Mucosa of descending colon (tissue), 3 donors: ENCODE results near the gene H2AZ1. TPM values are rescaled to one million over a fixed set of nuclear protein-coding genes. Genes with fewer than 3 reads are reported as not detected.
"Not testable (repeated sequence)": the region's sequence is repeated elsewhere in the genome, so short reads cannot be mapped to it uniquely, and the experiment has no call there.

Experiments used
- ATAC-seq: fragments of 200-7000 bp; cut with Tn5 transposase; one replicate; pipeline ENCODE4 v1.9.1; 2020; ENCODE audit warnings: mild to moderate bottlenecking, moderate library complexity
- DNase-seq, 3 donors: peaks; one replicate each; pipeline ENCODE4 v3.0.0-alpha.2; 2020
- H3K36me3 ChIP-seq: fragments of 200-600 bp; one replicate; pipeline ENCODE4 v1.8.0; 2021; ENCODE audit warnings: low read depth, mild to moderate bottlenecking
- H3K4me1 ChIP-seq: fragments of 200-600 bp; one replicate; pipeline ENCODE4 v1.8.0; 2021; ENCODE audit warnings: low read depth, mild to moderate bottlenecking
- H3K4me3 ChIP-seq: fragments of 200-600 bp; one replicate; pipeline ENCODE4 v1.8.0; 2021; ENCODE audit warnings: mild to moderate bottlenecking
- H3K9me3 ChIP-seq: fragments of 200-600 bp; one replicate; pipeline ENCODE4 v1.8.0; 2021; ENCODE audit warnings: mild to moderate bottlenecking
- CTCF ChIP-seq: fragments of 200-600 bp; IDR thresholded peaks from one replicate; pipeline ENCODE4 v1.8.0; 2022; ENCODE audit warnings: antibody characterized with exemption, mild to moderate bottlenecking
- intact Hi-C, 2 donors: fragments of 100-400 bp; cut with DNase I in 1 of 2; cut with micrococcal nuclease in 1 of 2; formaldehyde crosslinking; loops; one replicate each; pipeline versions ENCODE4 v1.11.0 to v1.11.1; 2022; cut with DNase I, micrococcal nuclease
- total RNA-seq, 3 donors: library from RNA; stranded (reverse); fragmentation: NEBNext Ultra II Directional in 2 of 3; extraction: Animal tissue kit (Norgen Biotek cat#: 25700) in 2 of 3; gene quantifications; one replicate each; pipeline versions ENCODE4 v1.2.1 to v1.2.4, GENCODE V29; 2021 to 2023
- donor health status: DM: no; HTN: no; CAD: no; lungs with moderate emphysema.
- donor health status: DM: no; HTN: no; CAD: no.
- donor health status: DM: no; HTN: yes; CAD: no.

Gene H2AZ1
- total RNA-seq, 3 donors from 2014 or later: 106 to 219 (median 216) TPM

DNA sequence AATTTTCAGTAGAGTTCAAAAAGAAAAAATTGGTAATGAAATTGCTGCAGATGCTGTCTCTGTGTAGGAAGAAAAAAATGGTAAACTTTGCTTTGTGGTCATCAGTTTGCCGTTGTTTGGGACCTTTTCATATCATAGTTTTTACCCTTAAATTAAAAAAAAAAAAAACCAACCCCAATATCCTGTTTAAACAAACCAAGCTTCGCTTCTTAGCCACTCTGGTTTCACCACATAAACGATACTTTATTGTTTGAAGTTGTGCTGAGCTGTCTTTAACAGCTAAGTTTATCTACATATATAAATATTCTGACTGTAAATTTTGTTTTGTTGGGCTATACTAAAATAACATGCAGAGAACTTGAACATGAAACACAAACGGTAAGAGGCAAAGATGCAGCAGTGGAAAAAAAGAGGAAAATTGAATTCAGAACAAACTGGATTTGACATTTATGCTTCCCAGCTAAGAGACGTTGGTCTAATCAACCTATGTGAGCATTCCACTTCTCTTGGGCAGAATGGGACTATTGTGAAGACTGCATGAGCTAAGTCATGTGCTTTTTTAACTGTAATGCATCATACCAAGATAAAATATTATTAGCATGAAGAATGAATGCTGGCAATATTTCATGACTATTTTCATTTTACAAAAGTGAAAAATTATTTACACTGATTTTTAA lies 15.7 kb upstream of the H2AZ1 start:
- intact Hi-C loops: no loop called here
- no peaks in the 10 kb centered on the region for H3K4me1 ChIP-seq
- no peak for ATAC-seq
- no peak overlapping the region for H3K4me3 ChIP-seq
- no peaks in the 10 kb centered on the region for H3K9me3 ChIP-seq
- DNase-seq: no peak
- H3K36me3 ChIP-seq: no peaks in the 10 kb centered on the region
- no peak for TF ChIP-seq CTCF

- intact Hi-C loops: no loop called here
- no peaks in the 10 kb centered on the region for H3K9me3 ChIP-seq
- no peak overlapping the region for H3K4me3 ChIP-seq
- no peak for TF ChIP-seq CTCF
- DNase-seq (no peak), ATAC-seq (no peak)
- no peaks in the 10 kb centered on the region for H3K36me3 ChIP-seq
- H3K4me1 ChIP-seq: no peaks in the 10 kb centered on the region
Observed at GRCh38 chr4:99965173-99965572, 15.1 kb upstream of the H2AZ1 start.

DNA sequence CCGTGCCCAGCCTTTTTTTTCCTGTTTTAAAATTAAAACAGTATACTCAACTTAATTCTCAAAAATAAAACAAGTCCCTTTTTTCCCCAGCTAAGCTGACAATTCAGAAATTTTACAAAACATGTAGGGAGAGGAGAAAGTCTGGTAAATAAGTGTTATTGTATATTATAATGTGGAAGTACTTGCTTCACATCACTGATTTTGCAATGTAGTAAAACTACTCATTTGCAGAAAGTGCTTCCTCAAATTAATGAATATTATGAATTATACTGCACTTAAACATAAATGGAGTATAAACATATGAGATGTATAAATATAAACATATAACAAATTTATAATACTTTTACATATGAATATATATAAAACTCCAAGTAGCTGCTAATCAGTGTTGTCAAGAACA lies 11.6 kb upstream of the H2AZ1 start:
- no peaks in the 10 kb centered on the region for H3K9me3 ChIP-seq
- TF ChIP-seq CTCF: no peak
- ATAC-seq (no peak), DNase-seq (no peak)
- intact Hi-C loops: no loop called here
- H3K4me1 ChIP-seq: no peaks in the 10 kb centered on the region
- H3K36me3 ChIP-seq: no peaks in the 10 kb centered on the region
- H3K4me3 ChIP-seq: no peak overlapping the region

- Histone ChIP-seq H3K4me3 (no peak overlapping the region), H3K9me3 (no peaks in the 10 kb centered on the region), H3K4me1 (no peaks in the 10 kb centered on the region), H3K36me3 (no peaks in the 10 kb centered on the region)
- TF ChIP-seq CTCF: no peak
- intact Hi-C loops: no loop called here
- ATAC-seq (no peak), DNase-seq (no peak)
Observed at GRCh38 chr4:99960648-99961047, 10.6 kb upstream of the H2AZ1 start.

- DNase-seq, H3K4me3 ChIP-seq: not testable (repeated sequence)
Observed at GRCh38 chr4:99958207-99958606, 8.1 kb upstream of the H2AZ1 start.

DNA sequence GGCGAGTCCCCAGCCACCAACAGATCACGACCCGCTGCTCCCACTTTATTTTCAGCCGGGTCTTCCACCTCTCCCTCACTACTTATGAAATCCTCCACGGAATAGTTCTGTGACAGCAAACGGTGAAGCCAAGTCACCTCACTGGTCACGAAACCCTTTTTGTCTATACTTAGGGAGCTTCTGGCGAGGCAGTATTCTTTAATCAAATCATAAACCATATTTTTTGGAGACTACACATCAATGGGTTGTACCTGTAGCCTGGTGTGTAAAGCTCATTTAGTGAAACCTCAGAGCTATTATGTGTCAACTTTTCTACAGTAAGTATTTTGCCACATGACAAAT lies 809 bp upstream of the H2AZ1 start:
- H3K4me1 ChIP-seq: peaks cover 21% of the 10 kb centered on the region
- ATAC-seq: no peak
- TF ChIP-seq CTCF: no peak
- no peak for DNase-seq
- H3K36me3 ChIP-seq: no peaks in the 10 kb centered on the region
- intact Hi-C loops: loop anchor here in 1 of 2 donors (10.0 kb wide), 1 partner anchor 136 kb away; the partner anchor contains the start of gene DAPP1
- no peaks in the 10 kb centered on the region for H3K9me3 ChIP-seq
- H3K4me3 ChIP-seq: peak overlapping the region; percentile 42

More at GRCh38 chr4:99958207-99958606, 8.1 kb upstream of the H2AZ1 start:
- H3K9me3 ChIP-seq, H3K4me1 ChIP-seq, H3K36me3 ChIP-seq, ATAC-seq: not testable (repeated sequence)
- intact Hi-C loops: loop anchor here in 1 of 2 donors (10.0 kb wide), 1 partner anchor 143 kb away; the partner anchor contains the start of gene DAPP1
